ENCODE results near the gene NFKBIE.
A peak's percentile ranks its signal among the peaks of the same experiment; 100 is the strongest.

DNA sequence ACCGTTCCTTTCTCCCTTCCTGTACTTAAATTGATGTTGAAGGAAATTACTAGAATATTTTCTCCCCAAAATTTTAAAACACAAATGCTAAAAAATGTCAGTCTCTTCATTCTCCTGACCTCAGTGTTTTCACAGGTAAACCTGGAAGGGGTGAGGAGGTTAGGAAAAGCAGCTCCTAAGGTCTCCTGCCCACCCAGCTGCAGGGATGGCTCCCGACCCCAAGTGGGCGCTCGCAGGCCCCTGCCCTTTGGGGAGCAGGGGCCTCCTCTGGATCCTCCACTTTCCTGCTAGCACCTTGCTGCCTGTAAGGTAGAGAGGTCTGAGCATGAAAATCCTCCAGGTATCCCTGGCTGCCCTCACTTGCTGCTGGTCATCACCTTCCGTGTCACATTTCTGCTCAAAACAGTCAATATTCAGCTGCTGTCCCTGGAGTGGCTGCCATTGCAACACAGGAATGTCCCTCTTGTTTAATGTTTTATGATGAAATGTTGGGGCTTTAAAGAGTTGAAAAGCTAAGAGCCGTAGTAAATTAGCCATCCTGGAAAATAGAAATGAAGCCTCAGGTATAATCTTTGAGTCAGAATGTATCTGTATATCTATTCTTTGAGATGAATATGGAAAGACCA is 29.3 kb downstream of the NFKBIE start:
- TF ChIP-seq, protein P1, sequence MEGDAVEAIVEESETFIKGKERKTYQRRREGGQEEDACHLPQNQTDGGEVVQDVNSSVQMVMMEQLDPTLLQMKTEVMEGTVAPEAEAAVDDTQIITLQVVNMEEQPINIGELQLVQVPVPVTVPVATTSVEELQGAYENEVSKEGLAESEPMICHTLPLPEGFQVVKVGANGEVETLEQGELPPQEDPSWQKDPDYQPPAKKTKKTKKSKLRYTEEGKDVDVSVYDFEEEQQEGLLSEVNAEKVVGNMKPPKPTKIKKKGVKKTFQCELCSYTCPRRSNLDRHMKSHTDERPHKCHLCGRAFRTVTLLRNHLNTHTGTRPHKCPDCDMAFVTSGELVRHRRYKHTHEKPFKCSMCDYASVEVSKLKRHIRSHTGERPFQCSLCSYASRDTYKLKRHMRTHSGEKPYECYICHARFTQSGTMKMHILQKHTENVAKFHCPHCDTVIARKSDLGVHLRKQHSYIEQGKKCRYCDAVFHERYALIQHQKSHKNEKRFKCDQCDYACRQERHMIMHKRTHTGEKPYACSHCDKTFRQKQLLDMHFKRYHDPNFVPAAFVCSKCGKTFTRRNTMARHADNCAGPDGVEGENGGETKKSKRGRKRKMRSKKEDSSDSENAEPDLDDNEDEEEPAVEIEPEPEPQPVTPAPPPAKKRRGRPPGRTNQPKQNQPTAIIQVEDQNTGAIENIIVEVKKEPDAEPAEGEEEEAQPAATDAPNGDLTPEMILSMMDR (IDR thresholded peaks at IDR 0.05; ENCODE audit: low read length): peak; percentile 27
- no peak for TF ChIP-seq EZH2 (IDR thresholded peaks at IDR 0.05; ENCODE audit: borderline replicate concordance, low read length)

Measured in OCI-LY1 (cell line).